A549 (cell line): Measurements from ENCODE around the gene MAGED4.
"Not testable (repeated sequence)": the region's sequence is repeated elsewhere in the genome, so short reads cannot be mapped to it uniquely, and the experiment has no call there.

Experiments used
- JUN ChIP-seq, 2 experiments: fragments of >200 bp; sonication (Bioruptor Twin); formaldehyde crosslinking; IDR thresholded peaks; 2 replicates in 1 of 2; 3 replicates in 1 of 2; pipeline ENCODE4 v1.6.1; 2016 to 2017
- JUNB ChIP-seq: fragments of >200 bp; sonication (Bioruptor Twin); formaldehyde crosslinking; IDR thresholded peaks from 2 replicates; pipeline ENCODE4 v1.6.1; 2016
- MYC ChIP-seq: IDR thresholded peaks from 2 replicates; pipeline ENCODE4 v1.6.1; 2012; ENCODE audit warnings: mild to moderate bottlenecking, inconsistent platforms, low read length, improper control_type of control experiment, borderline replicate concordance
- POLR2A ChIP-seq: IDR thresholded peaks from 2 replicates; pipeline ENCODE4 v1.6.1; 2012; ENCODE audit warnings: mild to moderate bottlenecking, low read length
- REST ChIP-seq: fragments of 200-600 bp; sonication (generic); IDR thresholded peaks from 2 replicates; pipeline ENCODE4 v1.6.1; 2016; ENCODE audit warnings: antibody characterized with exemption, mild to moderate bottlenecking, moderate library complexity
- TP53 ChIP-seq: fragments of 250-450 bp; sonication (Bioruptor Pico); IDR thresholded peaks from 2 replicates; pipeline ENCODE4 v1.5.0; 2021; ENCODE audit warnings: mild to moderate bottlenecking, moderate library complexity
- TF ChIP-seq, protein P1 (sequence below): fragments of >200 bp; sonication (Bioruptor Twin); formaldehyde crosslinking; IDR thresholded peaks from 3 replicates; pipeline ENCODE4 v1.5.1; 2016

GRCh38 chrX:52184440-52185077, at the start of gene MAGED4:
- TF ChIP-seq, protein P1, sequence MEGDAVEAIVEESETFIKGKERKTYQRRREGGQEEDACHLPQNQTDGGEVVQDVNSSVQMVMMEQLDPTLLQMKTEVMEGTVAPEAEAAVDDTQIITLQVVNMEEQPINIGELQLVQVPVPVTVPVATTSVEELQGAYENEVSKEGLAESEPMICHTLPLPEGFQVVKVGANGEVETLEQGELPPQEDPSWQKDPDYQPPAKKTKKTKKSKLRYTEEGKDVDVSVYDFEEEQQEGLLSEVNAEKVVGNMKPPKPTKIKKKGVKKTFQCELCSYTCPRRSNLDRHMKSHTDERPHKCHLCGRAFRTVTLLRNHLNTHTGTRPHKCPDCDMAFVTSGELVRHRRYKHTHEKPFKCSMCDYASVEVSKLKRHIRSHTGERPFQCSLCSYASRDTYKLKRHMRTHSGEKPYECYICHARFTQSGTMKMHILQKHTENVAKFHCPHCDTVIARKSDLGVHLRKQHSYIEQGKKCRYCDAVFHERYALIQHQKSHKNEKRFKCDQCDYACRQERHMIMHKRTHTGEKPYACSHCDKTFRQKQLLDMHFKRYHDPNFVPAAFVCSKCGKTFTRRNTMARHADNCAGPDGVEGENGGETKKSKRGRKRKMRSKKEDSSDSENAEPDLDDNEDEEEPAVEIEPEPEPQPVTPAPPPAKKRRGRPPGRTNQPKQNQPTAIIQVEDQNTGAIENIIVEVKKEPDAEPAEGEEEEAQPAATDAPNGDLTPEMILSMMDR: not testable (repeated sequence)
- not testable (repeated sequence) for TF ChIP-seq REST; POLR2A; TP53; JUN (IDR thresholded peaks at IDR 0.05); MYC; JUNB
